ENCODE results near the gene WDR6.
A peak's percentile ranks its signal among the peaks of the same experiment; 100 is the strongest.

The WDR6 gene

GRCh38 chr3:48982686-48983085 is 24.5 kb upstream of the WDR6 start:
- H3K27me3 Mint-ChIP-seq (ENCODE audit: low read depth, poor library complexity) = peaks cover 1% of the 10 kb centered on the region
- no peaks in the 10 kb centered on the region for H3K9me3 Mint-ChIP-seq
- H3K27ac Mint-ChIP-seq = peak overlapping the region; percentile 35
- H3K36me3 Mint-ChIP-seq (ENCODE audit: low read depth) = peaks cover 40% of the 10 kb centered on the region
- no peak for DNase-seq
- peaks cover under 1% of the 10 kb centered on the region for H3K4me1 Mint-ChIP-seq
- no peak for TF ChIP-seq CTCF (IDR thresholded peaks at IDR 0.05)
- no peak overlapping the region for H3K4me3 Mint-ChIP-seq

GRCh38 chr3:48983096-48983495 is 24.1 kb upstream of the WDR6 start:
- no peak overlapping the region for H3K4me3 Mint-ChIP-seq
- H3K27ac Mint-ChIP-seq = peak overlapping the region; percentile 35
- DNase-seq = no peak
- peaks cover 37% of the 10 kb centered on the region for H3K36me3 Mint-ChIP-seq (ENCODE audit: low read depth)
- peaks cover 5% of the 10 kb centered on the region for H3K27me3 Mint-ChIP-seq (ENCODE audit: low read depth, poor library complexity)
- H3K9me3 Mint-ChIP-seq = no peaks in the 10 kb centered on the region
- no peak for TF ChIP-seq CTCF (IDR thresholded peaks at IDR 0.05)
- peaks cover 5% of the 10 kb centered on the region for H3K4me1 Mint-ChIP-seq

GRCh38 chr3:48984663-48985062 is 22.5 kb upstream of the WDR6 start:
- H3K4me1 Mint-ChIP-seq = peaks cover 16% of the 10 kb centered on the region
- H3K36me3 Mint-ChIP-seq (ENCODE audit: low read depth) = peaks cover 28% of the 10 kb centered on the region
- no peaks in the 10 kb centered on the region for H3K9me3 Mint-ChIP-seq
- no peak for TF ChIP-seq CTCF (IDR thresholded peaks at IDR 0.05)
- no peak for DNase-seq
- H3K4me3 Mint-ChIP-seq = no peak overlapping the region
- peak overlapping the region; percentile 71 for H3K27ac Mint-ChIP-seq
- peaks cover 5% of the 10 kb centered on the region for H3K27me3 Mint-ChIP-seq (ENCODE audit: low read depth, poor library complexity)

- Mint-ChIP-seq H3K4me1 (peaks cover 20% of the 10 kb centered on the region), H3K27me3 (ENCODE audit: low read depth, poor library complexity) (peaks cover 5% of the 10 kb centered on the region), H3K9me3 (no peaks in the 10 kb centered on the region), H3K4me3 (no peak overlapping the region), H3K36me3 (ENCODE audit: low read depth) (peaks cover 20% of the 10 kb centered on the region), H3K27ac (peak overlapping the region; percentile 94)
- no peak for TF ChIP-seq CTCF (IDR thresholded peaks at IDR 0.05)
- DNase-seq = no peak
Measured at GRCh38 chr3:48985831-48986376, 21.3 kb upstream of the WDR6 start.

GRCh38 chr3:48989126-48989795 is 17.9 kb upstream of the WDR6 start:
- no peaks in the 10 kb centered on the region for H3K9me3 Mint-ChIP-seq
- H3K4me3 Mint-ChIP-seq = peak overlapping the region; percentile 93
- no peak for TF ChIP-seq CTCF (IDR thresholded peaks at IDR 0.05)
- DNase-seq = no peak
- peaks cover 7% of the 10 kb centered on the region for H3K27me3 Mint-ChIP-seq (ENCODE audit: low read depth, poor library complexity)
- H3K27ac Mint-ChIP-seq = peak overlapping the region; percentile 98
- H3K36me3 Mint-ChIP-seq (ENCODE audit: low read depth) = peaks cover 4% of the 10 kb centered on the region
- peaks cover 33% of the 10 kb centered on the region for H3K4me1 Mint-ChIP-seq
